Large intestine (tissue), 12 donors: Measurements from ENCODE around the gene SNX5. TPM values are rescaled to one million over a fixed set of nuclear protein-coding genes. Genes with fewer than 3 reads are reported as not detected.

Experiments
- DNase-seq, 2 donors: peaks; one replicate each; pipeline versions ENCODE4 v3.0.0 to v3.0.0-alpha.2; 2013
- H3K27ac ChIP-seq: one replicate; pipeline ENCODE4 v1.5.1; 2013; ENCODE audit warnings: low read length
- H3K27me3 ChIP-seq: 2 replicates; pipeline ENCODE4 v1.6.1; 2013; ENCODE audit warnings: low read length; ENCODE audit not compliant: control insufficient read depth, insufficient read depth
- H3K36me3 ChIP-seq: 2 replicates; pipeline ENCODE4 v1.6.1; 2013; ENCODE audit warnings: low read length; ENCODE audit not compliant: control insufficient read depth, insufficient read depth
- H3K4me1 ChIP-seq: one replicate; pipeline ENCODE4 v1.6.1; 2013; ENCODE audit warnings: low read length; ENCODE audit not compliant: control insufficient read depth, insufficient read depth
- H3K4me3 ChIP-seq: one replicate; pipeline ENCODE4 v1.5.1; 2013; ENCODE audit warnings: low read length
- H3K9me3 ChIP-seq: one replicate; pipeline ENCODE4 v1.6.1; 2013; ENCODE audit warnings: mild to moderate bottlenecking, low read depth, low read length, moderate library complexity; ENCODE audit not compliant: control insufficient read depth
- WGBS: methylation state at CpG from one replicate; pipeline ENCODE4 v1.1.5; 2013; ENCODE audit warnings: low lambda C conversion rate; ENCODE audit not compliant: insufficient coverage; 5-methylcytosine and 5-hydroxymethylcytosine counted together
- long read RNA-seq, 11 donors: transcript quantifications; one replicate each; lab custom pipeline, GENCODE V29; 2026
- polyA plus RNA-seq: library from polyadenylated mRNA; unstranded; fragments of 120-200 nt; gene quantifications from one replicate; pipeline ENCODE4 v1.2.1, GENCODE V29; 2013

Gene SNX5
- polyA plus RNA-seq = 197 TPM
- long read RNA-seq, donor 1, transcript SNX5-202 (14 exons, 2,288 nt) = minor isoform, 11 of 78 reads
- long read RNA-seq, donor 1, transcript SNX5-218 (1 exons, 3,931 nt) = major isoform, 31 of 78 reads
- long read RNA-seq, donor 1, transcript SNX5-212 (2 exons, 1,321 nt) = minor isoform, 8 of 78 reads
- long read RNA-seq, donor 1, transcript SNX5-201 (13 exons, 2,270 nt) = minor isoform, 25 of 78 reads
- long read RNA-seq, donor 1, partial matches to known transcripts = 0 of 78 reads
- long read RNA-seq, donor 1, other reads (novel, unspliced or antisense) = 0 of 78 reads
- long read RNA-seq, donor 2, transcript SNX5-201 (13 exons, 2,270 nt) = minor isoform, 68 of 195 reads
- long read RNA-seq, donor 2, transcript SNX5-202 (14 exons, 2,288 nt) = minor isoform, 12 of 195 reads
- long read RNA-seq, donor 2, transcript SNX5-212 (2 exons, 1,321 nt) = minor isoform, 9 of 195 reads
- long read RNA-seq, donor 2, transcript SNX5-218 (1 exons, 3,931 nt) = major isoform, 77 of 195 reads
- long read RNA-seq, donor 2, partial matches to known transcripts = 20 of 195 reads
- long read RNA-seq, donor 2, other reads (novel, unspliced or antisense) = 0 of 195 reads
- long read RNA-seq, donor 3, transcript SNX5-218 (1 exons, 3,931 nt) = minor isoform, 98 of 272 reads
- long read RNA-seq, donor 3, transcript SNX5-202 (14 exons, 2,288 nt) = minor isoform, 11 of 272 reads
- long read RNA-seq, donor 3, transcript SNX5-201 (13 exons, 2,270 nt) = major isoform, 99 of 272 reads
- long read RNA-seq, donor 3, transcript SNX5-212 (2 exons, 1,321 nt) = minor isoform, 11 of 272 reads
- long read RNA-seq, donor 3, partial matches to known transcripts = 40 of 272 reads
- long read RNA-seq, donor 3, other reads (novel, unspliced or antisense) = 0 of 272 reads
- long read RNA-seq, donor 4, transcript SNX5-218 (1 exons, 3,931 nt) = major isoform, 10 of 15 reads
- long read RNA-seq, donor 4, partial matches to known transcripts = 0 of 15 reads
- long read RNA-seq, donor 4, other reads (novel, unspliced or antisense) = 0 of 15 reads
- long read RNA-seq, donor 5, transcript SNX5-201 (13 exons, 2,270 nt) = major isoform, 35 of 91 reads
- long read RNA-seq, donor 5, transcript SNX5-218 (1 exons, 3,931 nt) = minor isoform, 29 of 91 reads
- long read RNA-seq, donor 5, transcript SNX5-202 (14 exons, 2,288 nt) = minor isoform, 14 of 91 reads
- long read RNA-seq, donor 5, partial matches to known transcripts = 8 of 91 reads
- long read RNA-seq, donor 5, other reads (novel, unspliced or antisense) = 0 of 91 reads
- long read RNA-seq, donor 6, transcript SNX5-202 (14 exons, 2,288 nt) = minor isoform, 15 of 134 reads
- long read RNA-seq, donor 6, transcript SNX5-212 (2 exons, 1,321 nt) = minor isoform, 8 of 134 reads
- long read RNA-seq, donor 6, transcript SNX5-201 (13 exons, 2,270 nt) = minor isoform, 43 of 134 reads
- long read RNA-seq, donor 6, transcript SNX5-218 (1 exons, 3,931 nt) = major isoform, 49 of 134 reads
- long read RNA-seq, donor 6, partial matches to known transcripts = 11 of 134 reads
- long read RNA-seq, donor 6, other reads (novel, unspliced or antisense) = 0 of 134 reads
- long read RNA-seq, donor 7, transcript SNX5-218 (1 exons, 3,931 nt) = major isoform, 17 of 42 reads
- long read RNA-seq, donor 7, transcript SNX5-201 (13 exons, 2,270 nt) = minor isoform, 15 of 42 reads
- long read RNA-seq, donor 7, partial matches to known transcripts = 0 of 42 reads
- long read RNA-seq, donor 7, other reads (novel, unspliced or antisense) = 0 of 42 reads
- long read RNA-seq, donor 8, transcript SNX5-202 (14 exons, 2,288 nt) = minor isoform, 17 of 196 reads
- long read RNA-seq, donor 8, transcript SNX5-212 (2 exons, 1,321 nt) = minor isoform, 15 of 196 reads
- long read RNA-seq, donor 8, transcript SNX5-201 (13 exons, 2,270 nt) = minor isoform, 45 of 196 reads
- long read RNA-seq, donor 8, transcript SNX5-218 (1 exons, 3,931 nt) = major isoform, 78 of 196 reads
- long read RNA-seq, donor 8, partial matches to known transcripts = 27 of 196 reads
- long read RNA-seq, donor 8, other reads (novel, unspliced or antisense) = 0 of 196 reads
- long read RNA-seq, donor 9, transcript SNX5-201 (13 exons, 2,270 nt) = minor isoform, 55 of 205 reads
- long read RNA-seq, donor 9, transcript SNX5-218 (1 exons, 3,931 nt) = major isoform, 68 of 205 reads
- long read RNA-seq, donor 9, transcript SNX5-202 (14 exons, 2,288 nt) = minor isoform, 11 of 205 reads
- long read RNA-seq, donor 9, transcript SNX5-212 (2 exons, 1,321 nt) = minor isoform, 7 of 205 reads
- long read RNA-seq, donor 9, partial matches to known transcripts = 56 of 205 reads
- long read RNA-seq, donor 9, other reads (novel, unspliced or antisense) = 0 of 205 reads
- long read RNA-seq, donor 10, transcript SNX5-202 (14 exons, 2,288 nt) = minor isoform, 7 of 134 reads
- long read RNA-seq, donor 10, transcript SNX5-218 (1 exons, 3,931 nt) = minor isoform, 35 of 134 reads
- long read RNA-seq, donor 10, transcript SNX5-201 (13 exons, 2,270 nt) = major isoform, 50 of 134 reads
- long read RNA-seq, donor 10, transcript SNX5-212 (2 exons, 1,321 nt) = minor isoform, 9 of 134 reads
- long read RNA-seq, donor 10, partial matches to known transcripts = 16 of 134 reads
- long read RNA-seq, donor 10, other reads (novel, unspliced or antisense) = 5 of 134 reads
- long read RNA-seq, donor 11, transcript SNX5-201 (13 exons, 2,270 nt) = major isoform, 49 of 105 reads
- long read RNA-seq, donor 11, transcript SNX5-218 (1 exons, 3,931 nt) = minor isoform, 33 of 105 reads
- long read RNA-seq, donor 11, transcript SNX5-202 (14 exons, 2,288 nt) = minor isoform, 13 of 105 reads
- long read RNA-seq, donor 11, partial matches to known transcripts = 5 of 105 reads
- long read RNA-seq, donor 11, other reads (novel, unspliced or antisense) = 0 of 105 reads

DNA sequence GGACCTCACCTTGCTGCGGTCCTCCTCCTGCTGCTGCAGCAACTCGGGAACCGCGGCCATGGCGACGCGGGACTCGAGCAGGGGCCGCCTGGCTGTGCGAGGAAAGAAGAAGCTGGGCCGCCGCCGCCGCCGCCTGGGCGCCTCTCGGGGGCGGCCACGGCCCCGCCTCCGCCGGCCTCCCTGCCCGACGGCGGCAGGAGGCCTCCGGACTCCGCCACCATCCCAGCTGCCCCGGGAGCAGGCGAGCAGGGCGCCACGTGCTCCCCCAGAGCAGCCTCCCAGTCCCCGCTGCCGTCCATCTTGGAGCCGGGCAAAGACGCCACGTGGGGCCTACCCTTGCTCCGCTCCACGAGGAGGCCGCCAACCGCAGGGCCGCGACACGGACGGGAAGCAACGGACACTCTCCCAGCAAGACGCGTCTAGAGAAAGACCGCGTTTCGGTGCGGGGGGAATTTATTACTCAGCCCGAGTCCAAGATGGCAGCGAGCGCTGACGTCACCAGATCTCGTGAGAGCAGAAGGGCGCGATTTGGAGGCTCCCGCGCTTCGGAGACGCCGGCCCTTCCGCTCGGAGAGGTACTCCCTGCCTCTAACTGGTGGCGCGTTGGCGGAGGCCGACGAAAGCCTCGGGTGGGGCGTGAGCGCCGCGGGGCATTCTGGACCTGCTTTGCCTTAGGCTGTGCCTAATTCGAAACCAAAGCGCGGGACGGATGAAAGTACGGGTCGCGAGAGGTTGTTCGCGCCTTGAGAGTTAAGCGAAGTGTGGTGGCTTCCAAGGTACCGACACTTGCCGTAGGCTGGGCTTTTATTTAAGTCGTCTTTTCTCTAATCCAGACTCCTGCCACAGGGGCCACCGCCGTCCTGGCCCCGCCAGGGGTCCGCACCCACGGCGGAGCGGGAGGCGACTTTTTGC is at the start of gene SNX5, which contains the start of gene MGME1:
Gene SNX5, minus strand, starts transcription at position 429 of the 912 bp plus-strand sequence. Its CDS starts 369 bp downstream, at position 60.
Gene MGME1, plus strand, starts transcription at position 653 of the 912 bp plus-strand sequence. CDS start 842 bp downstream, outside the sequence.
- Histone ChIP-seq H3K4me1 (peaks cover 15% of the 10 kb centered on the region), H3K4me3 (peak within 1 kb of the TSS; percentile 93), H3K9me3 (peaks cover 2% of the 10 kb centered on the region), H3K27ac (peak within 1 kb of the TSS; percentile 99), H3K36me3 (peaks cover 5% of the 10 kb centered on the region), H3K27me3 (no peaks in the 10 kb centered on the region)
- DNase-seq = peak; percentile 100
- WGBS = no CpG with 5 or more reads among the region's 96 CpGs

- no peak overlapping the region for H3K27ac ChIP-seq
- DNase-seq = no peak
- 100% methylated on average over 3 of the region's 10 CpGs for WGBS
- H3K4me3 ChIP-seq = no peak overlapping the region
- peaks cover 19% of the 10 kb centered on the region for H3K36me3 ChIP-seq
- H3K4me1 ChIP-seq = no peaks in the 10 kb centered on the region
- peaks cover 8% of the 10 kb centered on the region for H3K9me3 ChIP-seq
- H3K27me3 ChIP-seq = no peaks in the 10 kb centered on the region
These were observed 49.5 kb upstream of the SNX5 start for GRCh38 chr20:18018100-18018499.

GRCh38 chr20:18016772-18017171 is 48.2 kb upstream of the SNX5 start:
- no peak for DNase-seq
- peaks cover 12% of the 10 kb centered on the region for H3K36me3 ChIP-seq
- no peaks in the 10 kb centered on the region for H3K27me3 ChIP-seq
- no peaks in the 10 kb centered on the region for H3K9me3 ChIP-seq
- no peaks in the 10 kb centered on the region for H3K4me1 ChIP-seq
- no CpG with 5 or more reads among the region's 3 CpGs for WGBS
- H3K27ac ChIP-seq = no peak overlapping the region
- H3K4me3 ChIP-seq = no peak overlapping the region

GRCh38 chr20:18014411-18014810 is 45.8 kb upstream of the SNX5 start:
- Histone ChIP-seq H3K27me3 (no peaks in the 10 kb centered on the region), H3K9me3 (no peaks in the 10 kb centered on the region), H3K4me1 (no peaks in the 10 kb centered on the region), H3K27ac (no peak overlapping the region), H3K36me3 (no peaks in the 10 kb centered on the region), H3K4me3 (no peak overlapping the region)
- no peak for DNase-seq
- 100% methylated on average over 4 of the region's 6 CpGs for WGBS

DNA sequence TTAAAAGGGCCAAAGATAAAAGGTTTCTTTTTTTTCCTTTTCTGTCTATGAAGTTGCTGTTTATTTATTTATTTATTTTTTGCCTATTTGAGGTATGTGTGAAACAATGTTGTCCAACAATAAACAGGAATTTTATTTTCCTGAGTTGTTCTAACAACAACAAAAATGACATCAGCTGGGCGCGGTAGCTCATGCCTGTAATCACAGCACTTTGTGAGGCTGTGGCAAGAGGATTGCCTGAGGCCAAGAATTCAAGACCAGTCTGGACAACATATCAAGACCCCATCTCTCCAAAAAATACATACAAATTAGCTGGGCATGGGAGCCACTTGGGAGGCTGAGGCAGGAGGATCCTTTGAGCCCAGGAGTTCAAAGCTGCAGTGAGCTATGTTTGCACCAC is 44.3 kb upstream of the SNX5 start:
- H3K9me3 ChIP-seq = no peaks in the 10 kb centered on the region
- DNase-seq = no peak

GRCh38 chr20:18011951-18012645 is 43.5 kb upstream of the SNX5 start:
- DNase-seq = no peak
- H3K9me3 ChIP-seq = no peaks in the 10 kb centered on the region
- H3K4me3 ChIP-seq = no peak overlapping the region
- H3K4me1 ChIP-seq = peaks cover 5% of the 10 kb centered on the region
- H3K27me3 ChIP-seq = no peaks in the 10 kb centered on the region
- no peak overlapping the region for H3K27ac ChIP-seq
- no peaks in the 10 kb centered on the region for H3K36me3 ChIP-seq
- 98% methylated on average over 8 of the region's 21 CpGs for WGBS

More for the DNA sequence above, 44.3 kb upstream of the SNX5 start:
- H3K27me3 ChIP-seq = no peaks in the 10 kb centered on the region
- H3K4me1 ChIP-seq = peaks cover 5% of the 10 kb centered on the region
- no CpG with 5 or more reads among the region's 2 CpGs for WGBS
- H3K36me3 ChIP-seq = no peaks in the 10 kb centered on the region
- H3K27ac ChIP-seq = no peak overlapping the region
- H3K4me3 ChIP-seq = no peak overlapping the region

GRCh38 chr20:18011482-18011881 is 42.9 kb upstream of the SNX5 start:
- Histone ChIP-seq H3K27ac (no peak overlapping the region), H3K4me1 (peaks cover 5% of the 10 kb centered on the region), H3K27me3 (no peaks in the 10 kb centered on the region), H3K9me3 (no peaks in the 10 kb centered on the region), H3K36me3 (no peaks in the 10 kb centered on the region), H3K4me3 (no peak overlapping the region)
- DNase-seq = no peak
- 100% methylated on average over 7 of the region's 14 CpGs for WGBS
